Activated naive CD4-positive, alpha-beta T cell treated with anti-CD3 and anti-CD28 coated beads, Interleukin-2, amount 50 U/mL, for 72 hours (primary cell): ENCODE data around the gene PDE2A. TPM values are rescaled to one million over a fixed set of nuclear protein-coding genes. Genes with fewer than 3 reads are reported as not detected.
A peak's percentile ranks its signal among the peaks of the same experiment; 100 is the strongest.

ENCODE experiments used
- ATAC-seq, 2 donors: fragments of 150-1000 bp; cut with Tn5 transposase; 2 replicates each; pipeline ENCODE4 v1.10.0; 2021; ENCODE audit warnings: mild to moderate bottlenecking in 2 of 2, moderate library complexity in 2 of 2
- DNase-seq, 2 donors: peaks; one replicate each; pipeline ENCODE4 v3.0.0; 2021 to 2022; ENCODE audit warnings: low spot score in 2 of 2
- H3K27ac Mint-ChIP-seq, 2 donors: one replicate each; pipeline ENCODE4 v1.8.0; 2022; ENCODE audit warnings: mild to moderate bottlenecking in 2 of 2, mixed read lengths in 2 of 2
- H3K36me3 Mint-ChIP-seq, 2 donors: one replicate each; pipeline ENCODE4 v1.8.0; 2022; ENCODE audit warnings: mixed read lengths in 2 of 2
- H3K9me3 Mint-ChIP-seq, 2 donors: one replicate each; pipeline ENCODE4 v1.8.0; 2022; ENCODE audit warnings: mixed read lengths in 2 of 2
- total RNA-seq, 2 donors: library from RNA; stranded (reverse); gene quantifications; one replicate each; pipeline ENCODE4 v1.2.3, GENCODE V29; 2022

Gene PDE2A
- total RNA-seq, 2 donors from 2014 or later = 0.68 to 0.97 TPM

DNA sequence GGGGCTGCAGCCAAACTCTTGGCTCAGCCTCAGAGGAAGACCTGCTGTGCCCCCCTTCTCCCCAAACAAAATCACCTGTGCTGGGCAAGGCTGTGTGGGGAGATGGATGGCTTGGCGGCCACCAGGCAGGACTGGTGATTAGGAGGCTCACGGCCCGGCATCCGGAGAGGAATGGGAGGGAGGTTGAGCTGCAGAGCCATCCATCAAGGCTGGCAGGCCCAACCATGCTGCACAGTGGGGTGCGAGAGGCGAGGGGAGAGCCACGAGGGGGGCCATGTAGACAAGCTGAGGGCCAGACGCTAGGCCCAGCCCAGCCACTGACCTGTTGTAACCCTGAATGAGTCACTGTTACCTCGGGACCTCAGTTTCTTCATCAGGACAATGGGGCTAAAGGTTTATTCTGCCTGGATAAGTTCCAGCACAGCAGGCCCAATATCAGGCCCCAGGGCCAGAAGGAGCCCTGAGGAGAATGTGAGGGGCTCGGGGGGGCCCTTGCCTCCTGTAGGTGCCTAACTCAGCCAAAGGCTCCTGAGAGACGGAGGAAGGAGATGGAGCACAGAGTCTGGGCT lies 18.2 kb downstream of the PDE2A start:
- Mint-ChIP-seq H3K9me3 (no peaks in the 10 kb centered on the region), H3K27ac (no peak overlapping the region), H3K36me3 (no peaks in the 10 kb centered on the region)
- ATAC-seq (no peak), DNase-seq (no peak)

DNA sequence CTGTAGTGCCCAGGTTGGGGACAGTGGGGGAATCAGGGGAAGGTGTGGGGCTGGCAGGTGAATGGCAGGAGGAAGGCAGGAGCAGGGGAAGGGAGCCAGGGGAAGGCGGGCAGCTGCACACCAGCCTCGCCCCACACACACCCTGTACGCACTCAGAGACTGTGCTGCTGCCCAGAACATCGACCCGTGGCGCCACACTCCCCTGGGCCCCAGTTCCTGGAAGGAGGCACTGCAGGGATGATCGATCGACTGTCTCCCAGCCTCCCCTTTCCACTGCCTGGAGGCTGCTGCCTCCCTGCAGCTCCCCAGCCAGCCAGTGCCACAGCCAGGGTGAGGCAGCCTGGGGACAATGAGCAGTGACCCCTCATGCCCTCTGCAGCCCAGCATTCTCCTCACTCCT lies 19.2 kb downstream of the PDE2A start:
- no peaks in the 10 kb centered on the region for H3K9me3 Mint-ChIP-seq
- no peak for DNase-seq
- no peaks in the 10 kb centered on the region for H3K36me3 Mint-ChIP-seq
- ATAC-seq = no peak
- no peak overlapping the region for H3K27ac Mint-ChIP-seq

DNA sequence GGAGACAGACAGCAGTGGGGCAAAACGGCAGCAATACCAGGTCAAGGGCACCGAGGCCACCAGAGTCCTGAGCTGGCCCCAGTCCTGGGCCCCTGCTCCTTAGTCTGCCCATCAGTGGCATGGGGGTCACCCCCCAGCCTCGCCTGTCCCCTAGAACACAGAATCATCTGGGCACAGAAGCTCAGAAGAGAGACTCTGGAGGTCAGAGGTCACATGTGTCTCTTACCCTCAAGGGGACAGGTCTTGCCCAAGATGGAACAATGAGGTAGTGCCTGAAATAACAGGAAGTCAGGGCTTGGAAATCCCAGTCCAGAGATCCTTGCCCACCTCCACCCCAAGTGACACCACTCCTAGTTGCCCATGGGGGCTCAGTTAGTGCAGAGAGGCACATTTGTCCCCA lies 20.6 kb downstream of the PDE2A start:
- Mint-ChIP-seq H3K36me3 (no peaks in the 10 kb centered on the region), H3K9me3 (no peaks in the 10 kb centered on the region), H3K27ac (no peak overlapping the region)
- no peak for ATAC-seq
- no peak for DNase-seq

DNA sequence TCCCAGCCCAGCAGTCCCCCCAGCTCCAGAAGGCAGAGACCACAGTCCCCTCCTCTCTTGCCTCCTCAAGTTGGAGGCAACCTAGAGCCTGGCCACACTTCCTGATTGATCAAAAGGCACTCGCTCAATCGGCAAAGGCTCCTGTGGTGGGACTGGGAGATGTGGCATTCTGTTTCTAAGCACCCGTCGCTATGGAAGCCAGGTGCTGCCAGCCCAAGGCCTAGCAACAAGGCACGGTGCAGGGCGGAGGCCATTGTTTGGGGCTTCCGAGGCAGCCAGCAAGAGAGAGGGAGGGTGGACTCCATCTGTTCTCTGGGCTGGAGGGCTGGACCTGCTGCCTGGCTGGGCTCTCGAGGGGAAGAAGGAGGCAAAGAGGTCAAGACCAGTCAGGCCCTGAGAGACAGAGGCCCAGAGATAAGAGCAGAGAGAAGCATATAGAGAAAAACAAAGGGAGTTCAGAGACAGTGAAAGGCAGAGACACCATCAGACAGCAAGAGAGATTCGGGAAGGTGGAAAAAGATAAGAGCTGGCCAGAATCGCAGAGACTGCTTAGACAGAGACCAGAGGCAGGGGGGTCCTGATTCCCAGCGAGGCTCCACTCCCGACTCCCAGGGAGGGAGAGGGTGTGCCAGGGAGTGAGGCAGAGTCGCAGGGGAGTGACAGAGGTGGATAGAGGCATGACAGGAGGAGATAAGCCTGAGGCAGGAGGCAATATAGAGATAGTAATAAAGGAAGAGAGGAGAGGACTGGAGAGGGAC lies 21.2 kb downstream of the PDE2A start:
- DNase-seq (no peak), ATAC-seq (no peak)
- no peak overlapping the region for H3K27ac Mint-ChIP-seq
- no peaks in the 10 kb centered on the region for H3K36me3 Mint-ChIP-seq
- H3K9me3 Mint-ChIP-seq = no peaks in the 10 kb centered on the region

DNA sequence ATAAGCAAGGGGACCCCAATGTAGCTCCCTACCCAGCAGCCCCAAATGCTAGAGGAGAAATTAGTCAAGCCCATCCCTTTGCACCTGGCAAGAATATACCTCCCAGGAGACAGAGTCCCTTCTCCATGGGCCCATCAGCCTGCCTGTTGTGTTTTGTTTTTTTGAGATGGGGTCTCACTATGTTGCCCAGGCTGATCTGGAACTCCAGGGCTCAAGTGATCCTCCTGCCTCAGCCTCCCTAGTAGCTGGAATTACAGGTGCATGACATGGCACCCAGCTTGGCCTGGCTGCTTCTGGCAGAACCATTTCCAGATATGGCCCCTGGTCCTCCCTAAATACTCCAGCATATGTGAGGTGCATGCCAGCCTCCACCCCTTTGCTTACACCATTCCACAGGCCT lies 22.1 kb downstream of the PDE2A start:
- H3K9me3 Mint-ChIP-seq = no peaks in the 10 kb centered on the region
- ATAC-seq (no peak), DNase-seq (no peak)
- H3K27ac Mint-ChIP-seq = no peak overlapping the region
- H3K36me3 Mint-ChIP-seq = no peaks in the 10 kb centered on the region

DNA sequence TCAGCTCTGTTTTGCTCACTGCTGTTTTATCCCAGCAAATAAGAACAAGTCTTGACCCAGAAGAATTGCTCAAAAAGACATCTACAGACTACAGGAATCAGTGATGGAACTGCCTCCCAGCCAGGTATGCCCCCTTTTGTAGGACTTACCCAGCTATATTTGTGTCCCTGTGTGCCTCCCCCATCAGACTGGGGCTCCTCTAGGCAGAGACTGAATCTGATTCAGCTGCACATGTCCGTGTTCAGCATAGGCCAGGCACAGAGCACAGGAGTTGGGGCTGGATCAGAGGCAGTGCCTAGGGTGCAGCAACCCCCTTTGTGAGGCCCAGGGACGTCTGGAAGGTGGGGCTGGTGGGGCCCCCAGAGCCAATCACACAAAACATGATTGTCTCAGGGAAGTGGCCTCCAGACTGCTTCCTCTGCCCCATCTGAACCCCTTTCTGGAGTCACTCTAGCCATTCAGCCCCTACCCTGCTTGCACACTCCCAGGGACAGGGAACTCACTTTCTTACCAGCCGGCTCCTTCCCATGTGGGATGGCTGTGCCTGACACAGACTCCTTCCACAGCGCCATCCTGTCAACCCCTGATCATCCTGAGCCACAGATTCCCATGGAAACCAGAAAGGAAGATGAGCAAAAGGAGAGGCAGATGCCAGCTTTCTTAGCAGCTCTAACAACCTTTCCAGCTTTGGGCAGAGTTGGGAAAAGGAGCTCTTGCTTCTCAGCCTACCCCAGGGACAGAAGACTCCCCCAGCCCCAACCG lies 24.8 kb downstream of the PDE2A start:
- H3K36me3 Mint-ChIP-seq = no peaks in the 10 kb centered on the region
- no peak overlapping the region for H3K27ac Mint-ChIP-seq
- H3K9me3 Mint-ChIP-seq = no peaks in the 10 kb centered on the region
- DNase-seq (no peak), ATAC-seq (no peak)

DNA sequence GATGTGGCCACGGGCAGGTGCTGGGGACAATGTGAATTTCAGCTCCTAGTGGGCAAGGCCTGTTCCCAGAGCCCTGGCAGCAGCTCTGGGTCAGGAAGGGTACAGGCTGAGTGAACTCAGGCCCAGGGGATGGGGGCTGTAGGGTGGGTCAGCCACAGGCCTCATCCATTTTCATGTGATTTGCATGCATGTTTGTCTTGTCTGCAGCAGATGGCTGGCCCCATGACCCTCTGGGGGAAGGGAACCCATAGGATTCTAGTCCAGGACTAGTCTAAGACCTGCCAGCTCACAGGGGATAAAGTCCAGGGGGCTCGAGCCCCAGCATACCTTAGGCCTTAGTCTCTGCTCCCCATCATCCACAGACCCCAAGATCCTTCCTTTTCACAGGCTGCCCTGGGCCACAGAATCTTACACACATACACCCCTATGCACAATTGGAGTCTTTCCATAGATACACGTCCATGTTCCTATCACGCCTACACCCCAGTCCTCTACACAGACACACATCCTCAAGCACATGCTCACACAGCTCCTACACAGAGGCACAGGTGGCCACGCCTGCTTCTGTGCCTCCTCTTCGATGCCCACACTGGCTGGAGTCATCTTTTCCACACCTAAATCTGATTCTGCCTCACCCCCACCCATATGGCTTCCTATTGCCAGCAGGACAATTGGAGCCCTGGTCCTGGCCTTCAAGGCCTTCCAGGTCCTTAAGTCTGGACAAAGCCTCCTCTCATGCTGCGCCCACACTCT lies 25.7 kb downstream of the PDE2A start:
- no peak for ATAC-seq
- no peak for DNase-seq
- H3K36me3 Mint-ChIP-seq = no peaks in the 10 kb centered on the region

DNA sequence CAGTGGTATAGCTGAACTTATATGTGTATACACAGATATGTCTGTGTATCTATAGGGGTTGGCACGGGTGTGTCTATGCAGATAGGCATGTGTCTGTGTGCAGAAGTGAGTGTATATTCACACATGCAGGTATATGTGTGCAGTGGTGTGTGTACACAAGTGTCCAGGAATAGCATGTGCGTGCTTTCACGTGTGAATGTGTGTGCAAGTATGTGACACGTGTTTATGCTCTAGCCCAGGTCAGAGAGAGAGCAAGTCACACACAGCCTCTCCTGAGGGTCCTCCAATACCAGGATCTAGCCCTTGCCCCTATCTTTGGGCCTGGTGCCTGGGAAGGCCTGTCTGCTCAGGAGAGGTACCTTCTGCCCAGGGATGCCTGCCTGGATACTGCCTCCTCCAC lies 26.3 kb downstream of the PDE2A start:
- no peak for ATAC-seq
- no peaks in the 10 kb centered on the region for H3K36me3 Mint-ChIP-seq

More for the DNA sequence above, 25.7 kb downstream of the PDE2A start:
- Mint-ChIP-seq H3K27ac (peak overlapping the region in 1 of 2 donors; percentile 23), H3K9me3 (no peaks in the 10 kb centered on the region)

DNA sequence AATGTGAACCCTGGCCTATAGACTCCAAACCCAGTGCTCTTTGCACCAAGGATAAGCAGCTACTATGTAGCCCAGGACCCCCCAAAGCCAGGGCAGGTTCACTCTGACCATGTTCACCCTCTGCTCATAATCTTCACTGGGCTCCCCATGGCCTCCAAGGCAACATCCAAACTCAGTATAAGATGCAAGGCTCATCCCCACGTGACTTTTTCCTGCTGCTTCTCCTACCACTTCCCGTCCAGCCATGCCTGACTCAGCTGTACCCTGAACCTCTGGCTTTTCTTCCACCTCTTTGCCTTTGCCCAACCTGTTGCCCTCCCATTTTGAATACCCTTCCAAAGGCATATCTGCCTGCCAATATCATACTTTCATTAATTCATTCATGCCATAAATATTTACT lies 27.8 kb downstream of the PDE2A start:
- ATAC-seq = no peak
- no peak overlapping the region for H3K27ac Mint-ChIP-seq
- no peak for DNase-seq
- no peaks in the 10 kb centered on the region for H3K9me3 Mint-ChIP-seq
- H3K36me3 Mint-ChIP-seq = no peaks in the 10 kb centered on the region

More for the DNA sequence above, 26.3 kb downstream of the PDE2A start:
- no peak for DNase-seq
- Mint-ChIP-seq H3K27ac (no peak overlapping the region), H3K9me3 (no peaks in the 10 kb centered on the region)

DNA sequence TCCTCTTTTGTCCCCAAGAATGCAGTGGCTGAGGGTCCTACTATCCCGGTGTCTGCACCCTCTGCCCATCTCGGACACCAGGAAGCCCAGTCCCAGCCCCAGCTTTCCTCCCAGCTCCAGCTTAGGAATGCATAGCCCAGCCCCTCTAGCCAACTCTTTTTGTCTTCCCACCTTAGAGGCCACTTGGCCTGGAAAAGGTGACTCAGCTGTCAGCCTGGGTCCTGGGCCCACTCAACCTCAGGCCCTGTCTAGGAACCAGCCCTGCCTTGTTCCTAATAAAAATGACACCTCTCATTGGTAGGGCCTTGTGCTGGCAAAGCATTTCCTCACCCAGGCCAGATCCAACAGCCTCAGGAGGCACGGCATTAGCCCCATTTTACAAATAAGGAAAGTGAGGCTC lies 28.2 kb downstream of the PDE2A start:
- no peak for ATAC-seq
- H3K27ac Mint-ChIP-seq = no peak overlapping the region
- no peaks in the 10 kb centered on the region for H3K9me3 Mint-ChIP-seq
- no peak for DNase-seq
- no peaks in the 10 kb centered on the region for H3K36me3 Mint-ChIP-seq

DNA sequence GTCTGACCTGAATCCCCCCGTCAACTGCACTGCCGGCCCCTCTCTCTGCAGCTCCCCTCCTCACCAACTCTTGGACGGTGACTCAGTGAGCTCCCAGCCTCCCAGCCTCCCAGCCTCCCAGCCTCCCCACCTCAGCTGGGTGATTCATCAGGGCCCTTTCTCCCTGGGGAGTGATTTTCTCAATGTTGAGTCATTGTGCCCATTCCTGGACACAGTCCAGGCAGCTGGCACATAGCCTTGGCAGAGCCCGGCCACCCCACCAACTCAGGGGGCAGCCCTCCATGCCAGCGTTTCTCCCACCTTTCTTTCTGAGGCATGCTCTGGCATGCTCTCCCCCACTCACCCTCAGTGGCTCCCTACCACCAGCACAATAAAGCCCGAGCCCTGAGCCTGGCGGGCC lies 30.7 kb downstream of the PDE2A start:
- Mint-ChIP-seq H3K27ac (no peak overlapping the region), H3K9me3 (no peaks in the 10 kb centered on the region), H3K36me3 (no peaks in the 10 kb centered on the region)
- ATAC-seq = peak in 1 of 2 donors; percentile 48
- DNase-seq = no peak

DNA sequence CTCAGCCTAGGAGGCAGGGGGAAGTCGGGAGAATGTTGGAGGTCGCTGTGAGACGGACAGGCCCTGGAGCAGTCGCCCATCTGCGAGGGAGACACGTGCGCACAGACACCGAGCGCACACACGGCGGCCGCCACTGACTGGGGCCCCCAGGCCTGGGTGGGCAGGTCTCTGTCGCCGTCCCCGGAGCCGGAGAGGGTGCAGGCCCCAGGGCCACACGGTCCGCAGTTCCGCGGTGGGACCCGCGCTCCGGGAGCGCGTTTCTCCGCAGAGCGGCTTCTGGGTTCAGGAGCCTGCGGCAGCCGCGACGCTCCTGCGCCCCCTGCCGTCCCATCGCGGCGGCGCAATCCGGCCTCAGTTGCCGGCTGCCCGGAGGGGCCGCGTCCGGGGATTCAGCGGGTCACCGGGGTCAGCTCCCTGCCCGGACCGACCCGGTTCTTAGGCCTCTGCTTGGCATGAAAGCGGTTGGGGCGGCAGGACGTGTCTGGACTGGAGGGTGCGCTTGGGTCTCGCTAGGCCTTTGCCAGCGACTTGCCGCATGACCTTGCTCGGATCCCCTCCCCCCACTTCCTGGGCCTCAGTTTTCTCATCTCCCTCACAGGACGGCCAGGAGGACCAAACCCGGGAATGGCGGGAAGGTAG lies 31.2 kb downstream of the PDE2A start:
- Mint-ChIP-seq H3K9me3 (no peaks in the 10 kb centered on the region), H3K36me3 (no peaks in the 10 kb centered on the region), H3K27ac (no peak overlapping the region)
- peak; percentile 81 to 86 for ATAC-seq
- DNase-seq = peak; percentile 72 to 82

DNA sequence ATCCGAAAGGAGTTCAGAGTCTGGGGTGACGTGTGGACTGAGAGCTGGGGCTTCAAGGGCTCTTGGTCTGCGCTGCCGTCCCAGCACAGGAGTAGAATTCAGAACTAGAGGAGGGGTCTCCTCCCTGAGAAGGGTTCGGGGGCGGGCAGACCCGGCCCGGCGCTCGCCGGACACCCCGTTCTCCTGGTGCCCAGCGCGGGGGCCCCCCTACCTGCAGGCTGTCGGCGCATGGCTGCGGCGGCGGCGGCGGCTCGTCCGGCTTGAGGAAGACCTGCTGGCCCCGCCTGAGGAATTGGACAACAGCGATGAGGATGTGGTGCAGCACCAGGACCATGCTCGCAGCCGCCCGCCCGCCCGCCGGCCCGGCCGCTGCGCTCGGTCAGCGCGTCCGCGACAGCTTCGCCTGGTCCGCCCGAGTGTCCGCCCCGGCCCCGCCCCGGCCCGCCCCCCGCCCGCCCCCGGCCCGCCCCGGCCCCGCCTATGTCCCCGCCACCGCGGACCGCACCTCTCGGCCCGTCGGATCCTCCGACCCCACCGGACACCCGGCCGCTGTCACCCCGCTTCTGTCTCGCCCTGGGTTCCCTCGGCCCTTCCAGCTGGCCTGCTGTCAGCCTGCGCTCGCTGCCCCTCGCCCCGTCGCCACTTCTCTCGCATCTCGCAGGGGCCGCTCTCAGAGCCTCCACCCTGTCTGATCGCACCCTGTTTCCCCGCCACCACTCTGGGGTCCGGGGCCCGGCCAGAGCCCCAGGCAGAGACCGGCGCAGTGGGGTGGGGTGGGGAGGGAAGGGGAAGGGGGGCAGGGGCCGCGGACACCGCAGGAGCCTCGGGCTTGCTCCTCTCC lies 32.0 kb downstream of the PDE2A start:
- ATAC-seq = peak; percentile 31 to 53
- peak in 1 of 2 donors; percentile 23 for DNase-seq
- no peaks in the 10 kb centered on the region for H3K36me3 Mint-ChIP-seq

DNA sequence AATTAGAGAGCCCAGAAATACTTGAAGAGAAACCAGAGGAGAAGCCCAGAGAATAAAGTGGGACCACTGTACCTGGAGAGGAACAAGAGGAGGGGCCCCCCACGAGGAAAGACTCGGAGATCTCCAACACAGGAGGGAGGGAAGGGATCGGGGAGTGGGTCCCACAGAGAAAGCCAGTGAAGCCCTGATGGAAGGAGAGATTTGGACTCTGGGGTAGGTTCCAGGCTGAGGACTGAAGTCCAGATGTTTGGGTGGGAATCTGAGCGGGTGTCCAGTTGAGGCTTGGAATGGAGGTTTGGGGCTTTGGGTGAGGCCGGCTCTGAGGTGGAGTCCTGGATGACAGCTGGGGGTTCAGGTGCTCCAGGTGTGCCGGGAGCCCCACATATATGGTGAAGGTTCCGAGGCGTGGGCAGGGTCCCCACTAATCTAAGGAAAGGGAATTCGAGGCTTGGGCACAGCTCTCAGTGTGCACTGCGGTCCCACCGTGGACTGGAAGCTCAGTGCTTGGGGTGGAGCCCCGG lies 32.6 kb downstream of the PDE2A start:
- Mint-ChIP-seq H3K9me3 (no peaks in the 10 kb centered on the region), H3K36me3 (no peaks in the 10 kb centered on the region), H3K27ac (no peak overlapping the region)
- no peak for ATAC-seq
- DNase-seq = no peak

More for the DNA sequence above, 32.0 kb downstream of the PDE2A start:
- Mint-ChIP-seq H3K9me3 (no peaks in the 10 kb centered on the region), H3K27ac (no peak overlapping the region)

DNA sequence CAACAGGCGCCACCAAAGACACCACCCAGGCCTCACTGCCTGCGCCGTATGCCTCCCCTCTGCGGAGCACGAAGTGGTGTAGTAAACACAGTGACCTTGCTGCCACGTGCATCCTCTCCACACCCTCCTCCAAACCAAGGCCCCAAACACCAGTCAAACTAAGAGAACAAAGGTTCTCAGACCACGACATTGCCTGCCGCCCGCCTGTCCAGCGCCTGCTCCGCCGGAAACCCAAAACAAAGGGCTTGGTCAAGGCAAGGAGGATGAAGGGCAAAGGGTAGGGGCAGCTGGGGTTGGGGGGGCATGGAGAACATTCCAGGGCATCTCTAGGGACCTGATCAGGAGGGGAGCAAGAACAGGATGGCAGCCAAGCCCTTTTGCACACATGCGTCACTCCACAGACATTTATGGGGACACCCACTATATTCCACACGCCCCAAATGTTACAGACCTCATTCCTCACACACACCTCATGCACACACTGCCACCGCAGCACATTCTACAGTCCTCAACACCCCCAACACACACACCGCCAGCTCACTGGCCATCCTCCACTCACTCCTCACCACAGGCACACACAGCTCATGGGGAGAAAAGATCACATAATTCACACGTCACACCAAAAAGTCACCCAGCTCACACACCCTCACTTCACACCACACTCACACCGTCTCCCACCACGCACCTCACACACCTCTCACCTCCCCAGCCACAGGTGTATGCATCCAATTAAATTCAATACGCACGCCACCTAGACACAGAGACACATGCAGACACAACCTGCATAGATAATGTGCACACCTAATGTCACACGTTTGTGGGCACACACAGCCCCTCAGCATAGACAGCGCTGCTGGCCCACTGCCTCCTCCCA lies 34.5 kb downstream of the PDE2A start:
- DNase-seq (no peak), ATAC-seq (no peak)
- Mint-ChIP-seq H3K36me3 (no peaks in the 10 kb centered on the region), H3K9me3 (no peaks in the 10 kb centered on the region), H3K27ac (no peak overlapping the region)
